Right lobe of liver (tissue), 4 donors: Measurements from ENCODE around the gene PLXNA4.

Source experiments
- POLR2A ChIP-seq: fragments of 450-650 bp; IDR thresholded peaks from one replicate; pipeline ENCODE4 v1.6.1; 2017; ENCODE audit warnings: antibody characterized with exemption, mild to moderate bottlenecking
- TF ChIP-seq, protein P1 (sequence below), 4 donors: fragments of 200-600 bp in 3 of 4; fragments of 450-650 bp in 1 of 4; IDR thresholded peaks; one replicate each; pipeline versions ENCODE4 v1.5.1 to v1.8.0; 2016 to 2022; ENCODE audit warnings: antibody characterized with exemption in 4 of 4, mild to moderate bottlenecking in 2 of 4
- donor health status: DM: no; HTN: no; CAD: no.
- donor health status: DM: no; HTN: no; CAD: no.
- donor health status: DM: no; HTN: yes; CAD: no.

DNA sequence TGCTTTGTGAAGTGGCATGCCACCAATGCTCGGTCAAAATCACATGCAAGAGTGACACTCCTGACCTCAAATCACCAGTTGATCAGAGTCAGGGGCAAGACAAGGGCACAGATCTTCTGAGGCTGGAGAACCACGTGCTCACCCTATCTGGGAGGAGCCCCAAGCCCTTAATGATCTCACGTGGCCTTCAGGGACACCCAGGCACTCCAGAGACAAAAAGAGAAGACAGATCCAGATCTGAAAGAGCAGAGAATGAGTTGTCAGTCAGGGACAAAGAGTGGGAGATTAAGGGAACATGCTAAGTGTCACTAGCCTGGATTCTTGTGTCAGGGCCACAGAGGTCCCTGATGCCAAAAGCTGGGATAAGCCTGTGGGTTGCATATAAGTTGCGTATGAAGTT, 134.3 kb downstream of the PLXNA4 start:
- TF ChIP-seq, protein P1, sequence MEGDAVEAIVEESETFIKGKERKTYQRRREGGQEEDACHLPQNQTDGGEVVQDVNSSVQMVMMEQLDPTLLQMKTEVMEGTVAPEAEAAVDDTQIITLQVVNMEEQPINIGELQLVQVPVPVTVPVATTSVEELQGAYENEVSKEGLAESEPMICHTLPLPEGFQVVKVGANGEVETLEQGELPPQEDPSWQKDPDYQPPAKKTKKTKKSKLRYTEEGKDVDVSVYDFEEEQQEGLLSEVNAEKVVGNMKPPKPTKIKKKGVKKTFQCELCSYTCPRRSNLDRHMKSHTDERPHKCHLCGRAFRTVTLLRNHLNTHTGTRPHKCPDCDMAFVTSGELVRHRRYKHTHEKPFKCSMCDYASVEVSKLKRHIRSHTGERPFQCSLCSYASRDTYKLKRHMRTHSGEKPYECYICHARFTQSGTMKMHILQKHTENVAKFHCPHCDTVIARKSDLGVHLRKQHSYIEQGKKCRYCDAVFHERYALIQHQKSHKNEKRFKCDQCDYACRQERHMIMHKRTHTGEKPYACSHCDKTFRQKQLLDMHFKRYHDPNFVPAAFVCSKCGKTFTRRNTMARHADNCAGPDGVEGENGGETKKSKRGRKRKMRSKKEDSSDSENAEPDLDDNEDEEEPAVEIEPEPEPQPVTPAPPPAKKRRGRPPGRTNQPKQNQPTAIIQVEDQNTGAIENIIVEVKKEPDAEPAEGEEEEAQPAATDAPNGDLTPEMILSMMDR (IDR thresholded peaks at IDR 0.05) = no peak
- no peak for TF ChIP-seq POLR2A
